ENCODE data around the gene CORO2B. TPM values are rescaled to one million over a fixed set of nuclear protein-coding genes. Genes with fewer than 3 reads are reported as not detected.

CORO2B gene
- total and polyA plus RNA-seq, 9 donors, result 7.5 to 61.0 (median 18.0) TPM

- intact Hi-C loops (cut with DNase I), result no loop called here
- DNase-seq, result no peak
- 76 to 79% (median 76%) methylated on average over 11 of the region's 11 CpGs for WGBS, 3 donors
- no peak overlapping the region for H3K27ac ChIP-seq
- H3K36me3 ChIP-seq, result no peaks in the 10 kb centered on the region
- no peaks in the 10 kb centered on the region for H3K27me3 ChIP-seq
- H3K4me3 ChIP-seq, result no peak overlapping the region
- TF ChIP-seq CTCF (IDR thresholded peaks at IDR 0.05) (no peak), POLR2A (IDR thresholded peaks at IDR 0.05) (no peak), EP300 (IDR thresholded peaks at IDR 0.05) (no peak)
- H3K9me3 ChIP-seq, result no peaks in the 10 kb centered on the region
- no peaks in the 10 kb centered on the region for H3K4me1 ChIP-seq (ENCODE audit: insufficient read depth)
Observed at GRCh38 chr15:68765602-68766368, 187.0 kb downstream of the CORO2B start.

- WGBS, 3 donors, result 64 to 82% (median 68%) methylated on average over 4 of the region's 4 CpGs
- no peaks in the 10 kb centered on the region for H3K4me1 ChIP-seq (ENCODE audit: insufficient read depth)
- intact Hi-C loops (cut with DNase I), result no loop called here
- H3K27ac ChIP-seq, result no peak overlapping the region
- H3K9me3 ChIP-seq, result no peaks in the 10 kb centered on the region
- H3K27me3 ChIP-seq, result no peaks in the 10 kb centered on the region
- no peaks in the 10 kb centered on the region for H3K36me3 ChIP-seq
- H3K4me3 ChIP-seq, result no peak overlapping the region
- TF ChIP-seq CTCF (IDR thresholded peaks at IDR 0.05) (no peak), EP300 (IDR thresholded peaks at IDR 0.05) (no peak), POLR2A (IDR thresholded peaks at IDR 0.05) (no peak)
- no peak for DNase-seq
Observed at GRCh38 chr15:68767833-68768232, 189.0 kb downstream of the CORO2B start.

GRCh38 chr15:68768321-68768720 is 189.5 kb downstream of the CORO2B start:
- H3K27ac ChIP-seq, result no peak overlapping the region
- no peaks in the 10 kb centered on the region for H3K27me3 ChIP-seq
- no peak overlapping the region for H3K4me3 ChIP-seq
- DNase-seq, result no peak
- WGBS, 3 donors, result 18 to 56% (median 20%) methylated on average over 2 of the region's 2 CpGs
- intact Hi-C loops (cut with DNase I), result no loop called here
- H3K9me3 ChIP-seq, result no peaks in the 10 kb centered on the region
- H3K36me3 ChIP-seq, result no peaks in the 10 kb centered on the region
- TF ChIP-seq CTCF (IDR thresholded peaks at IDR 0.05) (no peak), POLR2A (IDR thresholded peaks at IDR 0.05) (no peak), EP300 (IDR thresholded peaks at IDR 0.05) (no peak)
- no peaks in the 10 kb centered on the region for H3K4me1 ChIP-seq (ENCODE audit: insufficient read depth)

GRCh38 chr15:68769702-68770101 is 190.9 kb downstream of the CORO2B start:
- no peak for DNase-seq
- Histone ChIP-seq H3K4me3 (no peak overlapping the region), H3K9me3 (no peaks in the 10 kb centered on the region), H3K4me1 (ENCODE audit: insufficient read depth) (no peaks in the 10 kb centered on the region), H3K36me3 (no peaks in the 10 kb centered on the region), H3K27ac (no peak overlapping the region), H3K27me3 (no peaks in the 10 kb centered on the region)
- WGBS, 3 donors, result 90 to 96% (median 91%) methylated on average over 2 of the region's 2 CpGs
- TF ChIP-seq POLR2A (IDR thresholded peaks at IDR 0.05) (no peak), EP300 (IDR thresholded peaks at IDR 0.05) (no peak), CTCF (IDR thresholded peaks at IDR 0.05) (no peak)
- intact Hi-C loops (cut with DNase I), result no loop called here

Measured in ovary (tissue), 9 donors.